K562 (cell line): ENCODE results near the gene IKBKE. TPM values are rescaled to one million over a fixed set of nuclear protein-coding genes. Genes with fewer than 3 reads are reported as not detected.

Source experiments
- ATAC-seq: fragments of 200-7000 bp; cut with Tn5 transposase; 3 replicates; pipeline ENCODE4 v1.9.1; 2020; ENCODE audit warnings: moderate library complexity
- BruUV-seq: library from RNA; stranded (reverse); fragments of 400-500 nt; replicated peaks from 2 replicates; lab custom pipeline; 2021; lab: Mats Ljungman, UMichigan
- CTCF ChIA-PET: fragments of 300-600 bp; formaldehyde crosslinking; extraction: SDS; loops from one replicate; lab custom pipeline; 2021; ENCODE audit warnings: low intra/inter-chr PET ratio; lab: Yijun Ruan, JAX
- POLR2A ChIA-PET: fragments of 300-600, 350-650 bp; sonication (Branson Sonifier 250); formaldehyde crosslinking; extraction: SDS; loops from one replicate; lab custom pipeline; 2021; ENCODE audit warnings: antibody characterized with exemption, inconsistent platforms; lab: Yijun Ruan, JAX
- DNase-seq, 4 experiments: peaks; one replicate each; pipeline versions ENCODE4 v3.0.0 to v3.0.0-alpha.2; 2011 to 2018; ENCODE audit warnings: low spot score in 3 of 4, mixed read lengths in 3 of 4; ENCODE audit errors: extremely low read depth in 1 of 4
- FAIRE-seq: peaks from 2 replicates; lab custom pipeline; 2011; peaks lifted over from hg19 to GRCh38; lab: Jason Lieb, UNC
- H2AFZ ChIP-seq: 2 replicates; pipeline ENCODE4 v1.6.0; 2011; ENCODE audit warnings: low read depth, low read length, control low read depth, inconsistent platforms
- H3K27ac ChIP-seq: fragments of 200-600 bp; 3 replicates; pipeline ENCODE4 v1.8.0; 2011; ENCODE audit warnings: low read depth, mild to moderate bottlenecking, control low read depth, inconsistent platforms, low read length, moderate library complexity, mixed read lengths; ENCODE audit errors: extremely low read depth
- H3K27me3 ChIP-seq, 2 experiments: fragments of 300-600 bp in 1 of 2; 2 replicates in 1 of 2; 3 replicates in 1 of 2; pipeline versions ENCODE4 v1.6.0 to v1.8.0; 2011; ENCODE audit warnings: inconsistent platforms in 2 of 2, low read length in 2 of 2, mild to moderate bottlenecking in 1 of 2, mixed read lengths in 1 of 2, moderate library complexity in 1 of 2; ENCODE audit not compliant: control insufficient read depth in 2 of 2, insufficient read depth in 2 of 2
- H3K36me3 ChIP-seq: fragments of 300-600 bp; 3 replicates; pipeline ENCODE4 v1.8.0; 2011; ENCODE audit warnings: mild to moderate bottlenecking, low read length, inconsistent platforms; ENCODE audit not compliant: control insufficient read depth, insufficient read depth
- H3K4me1 ChIP-seq, 2 experiments: fragments of 200-600 bp in 1 of 2; replicated peaks in 1 of 2; 2 replicates in 1 of 2; 3 replicates in 1 of 2; pipeline versions ENCODE4 v1.5.1 to v1.8.0; 2011; ENCODE audit warnings: inconsistent platforms in 2 of 2, low read length in 2 of 2, mild to moderate bottlenecking in 1 of 2, mixed read lengths in 1 of 2, moderate library complexity in 1 of 2; ENCODE audit not compliant: control insufficient read depth in 2 of 2, insufficient read depth in 2 of 2
- H3K4me2 ChIP-seq: 2 replicates; pipeline ENCODE4 v1.6.1; 2011; ENCODE audit warnings: low read length, control low read depth, inconsistent platforms, mixed read lengths; ENCODE audit not compliant: insufficient read depth
- H3K4me3 ChIP-seq: fragments of 200-600 bp; sonication (generic), shearing (Covaris generic); 2 replicates; pipeline ENCODE4 v1.5.1; 2016; ENCODE audit warnings: control low read depth, inconsistent platforms
- H3K79me2 ChIP-seq: fragments of 200-600 bp; 3 replicates; pipeline ENCODE4 v1.8.0; 2011; ENCODE audit warnings: low read length, inconsistent platforms; ENCODE audit not compliant: control insufficient read depth, insufficient read depth
- H3K9ac ChIP-seq, 2 experiments: 2 replicates each; pipeline versions ENCODE4 v1.6.0 to v1.6.1; 2011; ENCODE audit warnings: low read depth in 2 of 2, low read length in 2 of 2, control low read depth in 1 of 2, inconsistent platforms in 1 of 2, mild to moderate bottlenecking in 1 of 2, mixed read lengths in 1 of 2; ENCODE audit not compliant: insufficient read depth in 1 of 2
- H3K9me1 ChIP-seq: one replicate; pipeline ENCODE4 v1.6.0; 2011; ENCODE audit warnings: inconsistent platforms, mild to moderate bottlenecking, low read length, moderate library complexity; ENCODE audit not compliant: control insufficient read depth, insufficient read depth
- H3K9me3 ChIP-seq: replicated peaks from 2 replicates; pipeline ENCODE4 v1.5.1; 2011; ENCODE audit warnings: low read depth, low read length, inconsistent platforms; ENCODE audit not compliant: control insufficient read depth, insufficient read depth
- H4K20me1 ChIP-seq: replicated peaks from 2 replicates; pipeline ENCODE4 v1.6.1; 2011; ENCODE audit warnings: low read length, inconsistent platforms, mixed read lengths; ENCODE audit not compliant: control insufficient read depth, insufficient read depth
- PML ChIP-seq: IDR thresholded peaks from 2 replicates; pipeline ENCODE4 v1.6.1; 2012; ENCODE audit warnings: low read length, inconsistent platforms
- SAFB ChIP-seq: fragments of 200-400 bp; formaldehyde crosslinking; IDR thresholded peaks from 2 replicates; pipeline ENCODE4 v1.6.1; 2017; ENCODE audit warnings: low read depth, low read length, borderline replicate concordance
- SRF ChIP-seq, 2 experiments: fragments of 250-450, 450-650 bp in 1 of 2; sonication (Bioruptor Pico) in 1 of 2; sonication (generic) in 1 of 2; formaldehyde crosslinking; IDR thresholded peaks; 2 replicates each; pipeline versions ENCODE4 v1.5.0 to v1.5.1; 2020 to 2022; ENCODE audit warnings: mild to moderate bottlenecking in 1 of 2, missing genetic modification reagents in 1 of 2
- SRSF1 ChIP-seq: fragments of 200-400 bp; formaldehyde crosslinking; IDR thresholded peaks from 2 replicates; pipeline ENCODE4 v1.6.1; 2017; ENCODE audit warnings: mild to moderate bottlenecking, low read depth, low read length, moderate library complexity
- WGBS: fragments of 100-300 bp; shearing (Covaris generic); methylation state at CpG from one replicate; pipeline ENCODE4 v1.1.6; 2016; ENCODE audit warnings: low coverage, mixed read lengths; ENCODE audit not compliant: insufficient coverage; ENCODE audit errors: missing lambda C conversion rate; 5-methylcytosine and 5-hydroxymethylcytosine counted together
- in situ Hi-C: fragments of 300-500 bp; cut with MboI; formaldehyde crosslinking; loops from 4 replicates; pipeline ENCODE4 v1.15.0; 2018; ENCODE audit warnings: inconsistent platforms, mixed read lengths
- intact Hi-C: fragments of 100-400 bp; cut with micrococcal nuclease; formaldehyde crosslinking; loops from 2 replicates; pipeline ENCODE4 v1.14.2; 2022
- polyA plus RNA-seq, 8 experiments: library from polyadenylated mRNA; depleted of rRNA in 4 of 8; stranded (reverse) in 5 of 8; unstranded in 3 of 8; fragments of >200 nt; fragmentation: Nextera tagmentation in 2 of 8; fragmentation: Illumina TruSeq in 1 of 8; extraction: Ambion mirVana in 2 of 8; extraction: Trizol in 1 of 8; gene quantifications; 2 replicates each; pipeline versions ENCODE4 v1.2.1 to v1.2.3, GENCODE V29; 2011 to 2014; ENCODE audit warnings: inconsistent platforms in 1 of 8, missing spikeins in 1 of 8
- total RNA-seq, 7 experiments: library from RNA; depleted of rRNA in 6 of 7; stranded (reverse); fragments of >200 nt in 6 of 7; fragmentation: Illumina TruSeq in 2 of 7; extraction: Trizol in 2 of 7; gene quantifications; 2 replicates each; pipeline versions ENCODE4 v1.2.1 to v1.2.3, GENCODE V29; 2011 to 2021; ENCODE audit warnings: low replicate concordance in 1 of 7
- TF ChIP-seq, protein P1 (sequence below): fragments of 250-450 bp; sonication (Bioruptor Pico); IDR thresholded peaks from 2 replicates; pipeline ENCODE4 v1.4.0; 2020; ENCODE audit warnings: borderline replicate concordance

IKBKE gene
- total and polyA plus RNA-seq, 9 of the 15 experiments (the other 6 are each of a cell fraction or from before 2014, with no cell fraction given), result 2.3 to 9.0 (median 4.8) TPM

DNA sequence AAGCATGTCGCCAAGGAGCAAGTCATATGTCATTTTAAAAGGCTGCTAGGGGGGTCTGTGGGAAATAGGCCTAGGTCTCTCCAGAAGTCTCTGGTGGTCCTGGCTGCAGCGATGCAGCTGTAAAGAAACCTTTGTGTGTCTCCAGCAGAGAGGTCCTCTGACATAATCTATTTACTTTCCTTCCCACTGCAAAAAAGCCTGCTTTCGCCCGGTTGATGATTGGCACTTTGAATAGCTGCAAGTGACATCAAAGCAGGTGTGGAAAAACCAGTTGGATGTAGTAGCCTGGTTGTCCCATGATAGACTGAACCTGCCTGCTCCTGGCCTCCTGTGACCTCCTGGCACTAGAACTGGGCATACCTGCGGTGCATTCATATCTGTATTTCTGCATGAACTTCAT lies 50.9 kb downstream of the IKBKE start:
- H3K4me1 ChIP-seq, result peaks cover 0 to 7% of the 10 kb centered on the region in 2 experiments; a peak in 3 of 5 replicates
- FAIRE-seq (no peak), DNase-seq (no peak)
- 34% methylated on average over 5 of the region's 5 CpGs for WGBS
- H3K36me3 ChIP-seq, result no peaks in the 10 kb centered on the region
- BruUV-seq, result no TSS peak
- peaks cover 2 to 9% of the 10 kb centered on the region in 2 experiments; a peak in 3 of 5 replicates for H3K27me3 ChIP-seq
- no peak for TF ChIP-seq SRSF1
- TF ChIP-seq, all 486 proteins: peak for 0
- Histone ChIP-seq H3K9ac (no peak overlapping the region), H3K4me2 (no peak overlapping the region), H3K4me3 (no peak overlapping the region), H3K9me3 (no peaks in the 10 kb centered on the region), H2AFZ (no peak overlapping the region), H4K20me1 (no peaks in the 10 kb centered on the region), H3K27ac (no peak overlapping the region), H3K79me2 (no peaks in the 10 kb centered on the region), H3K9me1 (no peaks in the 10 kb centered on the region)
- ATAC-seq, result no peak
- intact Hi-C loops, result no loop called here
- in situ Hi-C loops, result no loop called here
- ChIA-PET POLR2A (interaction anchor here (1.0 to 1.7 kb wide), 4 partner anchors 8 to 19 kb away, joined by 3 to 5 read pairs (median 4); no protein-coding TSS in a partner anchor), CTCF (no interaction called here)

- TF ChIP-seq SAFB (no peak), PML (no peak), SRF (CRISPR knock-in tag; IDR thresholded peaks at IDR 0.05) (no peak)
- TF ChIP-seq, protein P1, sequence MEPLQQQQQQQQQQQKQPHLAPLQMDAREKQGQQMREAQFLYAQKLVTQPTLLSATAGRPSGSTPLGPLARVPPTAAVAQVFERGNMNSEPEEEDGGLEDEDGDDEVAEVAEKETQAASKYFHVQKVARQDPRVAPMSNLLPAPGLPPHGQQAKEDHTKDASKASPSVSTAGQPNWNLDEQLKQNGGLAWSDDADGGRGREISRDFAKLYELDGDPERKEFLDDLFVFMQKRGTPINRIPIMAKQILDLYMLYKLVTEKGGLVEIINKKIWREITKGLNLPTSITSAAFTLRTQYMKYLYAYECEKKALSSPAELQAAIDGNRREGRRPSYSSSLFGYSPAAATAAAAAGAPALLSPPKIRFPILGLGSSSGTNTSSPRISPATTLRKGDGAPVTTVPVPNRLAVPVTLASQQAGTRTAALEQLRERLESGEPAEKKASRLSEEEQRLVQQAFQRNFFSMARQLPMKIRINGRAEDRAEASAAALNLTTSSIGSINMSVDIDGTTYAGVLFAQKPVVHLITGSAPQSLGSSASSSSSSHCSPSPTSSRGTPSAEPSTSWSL (CRISPR knock-in tag), result no peak
- H3K9me1 ChIP-seq, result no peaks in the 10 kb centered on the region
- peaks cover 0 to 3% of the 10 kb centered on the region in 2 experiments; a peak in 2 of 5 replicates for H3K27me3 ChIP-seq
- no peak overlapping the region for H3K9ac ChIP-seq
- no peak overlapping the region for H3K4me2 ChIP-seq
- H3K79me2 ChIP-seq, result no peaks in the 10 kb centered on the region
- 0 out of 3 replicates have a peak, but pooled peaks have one; percentile 17 for ATAC-seq
- H3K36me3 ChIP-seq, result no peaks in the 10 kb centered on the region
- FAIRE-seq, result no peak
- no peak for DNase-seq
- no peak overlapping the region for H3K4me3 ChIP-seq
- no peaks in the 10 kb centered on the region for H3K9me3 ChIP-seq
- ChIA-PET POLR2A (interaction anchor here (1.0 to 1.7 kb wide), 4 partner anchors 9 to 18 kb away, joined by 3 to 5 read pairs (median 4); no protein-coding TSS in a partner anchor), CTCF (no interaction called here)
- BruUV-seq, result no TSS peak
- in situ Hi-C loops, result no loop called here
- H3K4me1 ChIP-seq, result peaks cover 0 to 7% of the 10 kb centered on the region in 2 experiments; a peak in 3 of 5 replicates
- peak overlapping the region; percentile 41 for H2AFZ ChIP-seq
- H3K27ac ChIP-seq, result no peak overlapping the region
- 25% methylated on average over 8 of the region's 8 CpGs for WGBS
- intact Hi-C loops, result no loop called here
- H4K20me1 ChIP-seq, result no peaks in the 10 kb centered on the region
These were observed 51.6 kb downstream of the IKBKE start for GRCh38 chr1:206521694-206522402.
